Measurements from ENCODE around the gene KLKB1.
A peak's percentile ranks its signal among the peaks of the same experiment; 100 is the strongest.

DNA sequence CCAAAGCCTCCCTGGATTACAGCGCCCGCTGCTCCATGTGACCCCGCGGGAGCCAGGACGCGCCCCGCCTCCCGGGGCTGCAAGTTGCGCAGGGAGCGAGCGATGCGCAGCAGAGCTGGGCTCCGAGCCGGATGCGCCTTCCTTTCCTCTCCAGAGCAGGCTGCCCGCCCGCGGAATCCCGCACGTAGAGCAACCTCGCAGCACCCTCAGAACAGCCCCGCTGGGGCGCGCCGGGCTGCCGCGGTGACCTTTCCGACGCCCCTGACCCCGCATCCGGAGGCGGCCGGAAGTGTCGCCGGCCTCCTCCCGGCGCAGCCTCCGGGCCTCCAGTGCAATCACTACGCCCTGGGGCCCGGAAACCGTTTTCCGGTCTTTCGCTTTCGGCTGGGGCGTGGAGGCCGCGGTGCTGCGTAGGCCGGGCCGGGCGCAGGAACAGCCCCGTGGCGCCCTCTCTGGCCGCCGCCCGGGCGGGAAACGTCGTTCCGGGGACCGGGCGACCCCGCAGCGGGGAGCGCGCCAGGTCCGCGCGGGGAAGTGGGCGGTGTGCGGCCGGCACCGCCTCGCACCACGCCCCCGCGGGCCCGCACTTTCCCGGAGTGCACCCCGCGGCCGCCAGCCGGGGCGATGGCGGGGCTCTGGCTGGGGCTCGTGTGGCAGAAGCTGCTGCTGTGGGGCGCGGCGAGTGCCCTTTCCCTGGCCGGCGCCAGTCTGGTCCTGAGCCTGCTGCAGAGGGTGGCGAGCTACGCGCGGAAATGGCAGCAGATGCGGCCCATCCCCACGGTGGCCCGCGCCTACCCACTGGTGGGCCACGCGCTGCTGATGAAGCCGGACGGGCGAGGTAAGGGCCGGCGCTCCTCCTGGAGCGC lies 35.9 kb upstream of the KLKB1 start, which contains the start of gene CYP4V2:
- peak; percentile 34 for TF ChIP-seq CTCF (IDR thresholded peaks at IDR 0.05)
- no peak for TF ChIP-seq GATA2 (CRISPR knock-in tag; IDR thresholded peaks at IDR 0.05)
- peak; percentile 61 for TF ChIP-seq POLR2AphosphoS5 (IDR thresholded peaks at IDR 0.05; ENCODE audit: low read depth, low read length)
- peak; percentile 84 for TF ChIP-seq GABPA (IDR thresholded peaks at IDR 0.05; ENCODE audit: low read depth)
- no peak for TF ChIP-seq EZH2phosphoT487 (IDR thresholded peaks at IDR 0.05; ENCODE audit: borderline replicate concordance, low read depth)

Measured in SK-N-SH (cell line).